ENCODE results near the gene NOPCHAP1. TPM values are rescaled to one million over a fixed set of nuclear protein-coding genes. Genes with fewer than 3 reads are reported as not detected.
"Not testable (repeated sequence)": the region's sequence is repeated elsewhere in the genome, so short reads cannot be mapped to it uniquely, and the experiment has no call there.

The NOPCHAP1 gene
- total and polyA plus RNA-seq, 2 of the 8 experiments (the other 6 are each of a cell fraction or from before 2014, with no cell fraction given) = 14.9 to 39.5 TPM

GRCh38 chr12:104948716-104949115 lies 37.4 kb upstream of the NOPCHAP1 start:
- POLR2A ChIA-PET (ENCODE audit: partially characterized antibody); H2BK120ac ChIP-seq (replicated peaks; ENCODE audit: low read depth, low read length): not testable (repeated sequence)
- 90% methylated on average over 4 of the region's 4 CpGs; no CpG with 5 or more reads in 1 of the 2 experiments for WGBS, 2 experiments (ENCODE audit: extremely low coverage in 1 of 2, insufficient coverage in 1 of 2, insufficient read length in 1 of 2, insufficient replicate concordance in 2 of 2, low coverage in 1 of 2, low lambda C conversion rate in 2 of 2, missing lambda C conversion rate in 1 of 2)

More at GRCh38 chr12:104948716-104949115, 37.4 kb upstream of the NOPCHAP1 start:
- H2BK15ac ChIP-seq (ENCODE audit: low read length); H3K27me3 ChIP-seq (replicated peaks in 1 of 4; ENCODE audit: control insufficient read depth in 3 of 4, extremely low read depth in 1 of 4, insufficient read depth in 3 of 4, low read length in 3 of 4); H3K18ac ChIP-seq (ENCODE audit: extremely low read depth, low read length); H4K5ac ChIP-seq (ENCODE audit: insufficient read length, low read depth, low read length); H2BK20ac ChIP-seq (ENCODE audit: low read length); H3K27ac ChIP-seq (ENCODE audit: low read depth, low read length); H2AK5ac ChIP-seq (ENCODE audit: low read depth, low read length); H3K4me2 ChIP-seq (ENCODE audit: insufficient read depth in 1 of 2, low read depth in 2 of 2, low read length in 2 of 2); H2BK12ac ChIP-seq (ENCODE audit: low read depth, low read length); H3K4ac ChIP-seq (replicated peaks; ENCODE audit: insufficient read length, low read depth, low read length); H4K8ac ChIP-seq (ENCODE audit: extremely low read depth, insufficient read depth, low read length); H4K91ac ChIP-seq (replicated peaks; ENCODE audit: insufficient read length, low read length); H3K56ac ChIP-seq (replicated peaks; ENCODE audit: insufficient read length, low read depth, low read length); H4K20me1 ChIP-seq (replicated peaks in 1 of 2; ENCODE audit: control insufficient read depth in 1 of 2, insufficient read depth in 2 of 2, low read length in 2 of 2); H2AFZ ChIP-seq (ENCODE audit: low read length); H3K9ac ChIP-seq (replicated peaks in 1 of 4; ENCODE audit: extremely low read depth in 1 of 4, low read depth in 3 of 4, low read length in 3 of 4); H3K9me3 ChIP-seq (ENCODE audit: insufficient read depth in 2 of 2, low read depth in 1 of 2, low read length in 1 of 2); FAIRE-seq; H3K23ac ChIP-seq (ENCODE audit: insufficient read length); H2BK5ac ChIP-seq (ENCODE audit: low read depth, low read length); H3K23me2 ChIP-seq (ENCODE audit: low read depth, low read length); H3K79me2 ChIP-seq (ENCODE audit: control insufficient read depth in 1 of 2, insufficient read depth in 2 of 2, low read length in 2 of 2); DNase-seq (ENCODE audit: low read depth in 1 of 2, low spot score in 2 of 2); H3K79me1 ChIP-seq (ENCODE audit: low read depth, low read length); H3K36me3 ChIP-seq (ENCODE audit: control insufficient read depth in 2 of 4, insufficient read depth in 4 of 4, low read length in 3 of 4); H3K4me1 ChIP-seq (replicated peaks in 1 of 4; ENCODE audit: control insufficient read depth in 3 of 4, insufficient read depth in 4 of 4, low read length in 3 of 4); H3K4me3 ChIP-seq (ENCODE audit: extremely low read depth in 1 of 4, insufficient read depth in 2 of 4, low read depth in 3 of 4, low read length in 4 of 4); H3K14ac ChIP-seq (ENCODE audit: insufficient read length): not testable (repeated sequence)
- CTCF ChIA-PET (ENCODE audit: partially characterized antibody) = interaction anchor here (0.7 kb wide), 1 partner anchor 26 kb away, joined by 3 read pairs; no protein-coding TSS in a partner anchor
